GM21576 (cell line): Measurements from ENCODE around the gene MCF2L.

Experiments used
- ATAC-seq: cut with Tn5 transposase; IDR thresholded peaks from one replicate; pipeline ENCODE4 v1.9.1; 2021; ENCODE audit warnings: mild to moderate bottlenecking, moderate library complexity; ENCODE audit not compliant: unreplicated experiment

The MCF2L gene

DNA sequence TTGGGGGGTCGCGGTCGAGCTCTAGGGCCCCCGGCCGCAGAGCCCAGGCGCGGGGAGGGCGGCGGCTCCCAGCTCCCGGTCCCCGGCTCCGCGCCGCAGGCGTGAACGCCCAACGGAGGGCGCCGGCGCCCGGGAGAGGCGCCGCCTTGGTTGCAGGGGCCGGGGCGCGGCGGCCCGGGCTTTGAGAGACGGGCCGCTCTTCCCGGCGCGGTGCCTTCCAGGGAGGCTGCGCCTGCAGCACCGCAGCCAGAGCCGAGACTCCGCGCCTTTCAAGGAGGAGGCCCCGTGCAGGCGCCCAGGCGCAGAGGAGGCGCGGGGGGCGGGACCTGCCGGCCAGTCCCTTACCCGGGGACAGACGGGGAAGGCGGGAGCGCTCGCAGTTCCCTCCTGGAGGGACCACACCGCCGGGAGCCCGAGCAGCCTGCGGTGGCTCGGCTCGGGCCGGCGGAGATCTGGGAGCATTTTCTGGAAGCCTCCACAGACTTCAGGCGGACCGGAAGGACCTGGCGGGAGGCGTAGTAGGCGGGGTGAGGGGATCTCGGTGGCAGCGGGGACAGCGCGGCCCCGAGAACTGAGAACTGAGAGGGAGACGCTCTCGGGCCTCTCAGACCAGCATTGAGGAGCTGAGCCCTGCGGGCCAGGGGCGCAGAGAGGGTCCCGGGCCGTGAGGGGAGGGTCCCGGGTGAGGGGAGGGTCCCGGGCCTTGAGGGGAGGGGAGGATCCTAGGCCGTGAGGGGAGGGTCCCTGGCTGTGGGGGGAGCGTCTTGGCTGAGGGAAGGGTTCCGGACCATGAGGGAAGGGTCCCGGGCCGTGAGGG, 25.5 kb upstream of the MCF2L start:
- ATAC-seq = no peak

GRCh38 chr13:112947796-112948195, 21.2 kb upstream of the MCF2L start:
- no peak for ATAC-seq

DNA sequence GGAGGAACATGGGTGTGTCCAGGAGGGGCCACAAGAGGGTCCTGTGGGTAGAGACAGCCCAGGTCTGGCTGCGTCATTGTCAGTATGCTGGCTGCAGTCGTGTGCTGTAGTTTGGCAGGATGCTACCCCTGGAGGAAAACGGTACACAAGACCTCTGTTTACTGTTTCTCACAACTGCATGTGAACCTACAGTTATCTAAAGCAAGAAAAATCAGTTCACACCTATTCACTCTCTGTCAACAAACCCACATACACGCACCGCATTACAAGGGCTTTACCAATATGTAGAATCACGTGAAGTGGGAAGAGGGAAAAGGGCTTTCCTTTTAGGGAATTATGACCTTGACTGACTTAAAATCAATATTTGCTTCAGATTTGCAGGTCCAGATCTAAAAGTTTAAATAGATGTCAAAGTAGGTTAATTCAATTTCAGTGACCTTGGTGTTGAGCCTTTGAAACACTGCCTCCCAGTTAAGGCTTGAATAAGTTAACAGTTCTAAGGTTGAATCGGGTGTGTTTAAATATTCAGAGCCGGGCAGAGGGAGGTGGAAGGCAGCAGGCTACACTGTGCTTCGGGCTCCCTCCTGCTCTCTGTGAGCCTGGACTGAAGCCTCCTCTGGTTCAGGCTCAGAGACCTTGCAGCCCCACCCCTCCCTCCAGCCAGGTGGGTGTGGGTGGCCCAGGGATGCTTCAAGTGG, 17.2 kb upstream of the MCF2L start:
- ATAC-seq = no peak

DNA sequence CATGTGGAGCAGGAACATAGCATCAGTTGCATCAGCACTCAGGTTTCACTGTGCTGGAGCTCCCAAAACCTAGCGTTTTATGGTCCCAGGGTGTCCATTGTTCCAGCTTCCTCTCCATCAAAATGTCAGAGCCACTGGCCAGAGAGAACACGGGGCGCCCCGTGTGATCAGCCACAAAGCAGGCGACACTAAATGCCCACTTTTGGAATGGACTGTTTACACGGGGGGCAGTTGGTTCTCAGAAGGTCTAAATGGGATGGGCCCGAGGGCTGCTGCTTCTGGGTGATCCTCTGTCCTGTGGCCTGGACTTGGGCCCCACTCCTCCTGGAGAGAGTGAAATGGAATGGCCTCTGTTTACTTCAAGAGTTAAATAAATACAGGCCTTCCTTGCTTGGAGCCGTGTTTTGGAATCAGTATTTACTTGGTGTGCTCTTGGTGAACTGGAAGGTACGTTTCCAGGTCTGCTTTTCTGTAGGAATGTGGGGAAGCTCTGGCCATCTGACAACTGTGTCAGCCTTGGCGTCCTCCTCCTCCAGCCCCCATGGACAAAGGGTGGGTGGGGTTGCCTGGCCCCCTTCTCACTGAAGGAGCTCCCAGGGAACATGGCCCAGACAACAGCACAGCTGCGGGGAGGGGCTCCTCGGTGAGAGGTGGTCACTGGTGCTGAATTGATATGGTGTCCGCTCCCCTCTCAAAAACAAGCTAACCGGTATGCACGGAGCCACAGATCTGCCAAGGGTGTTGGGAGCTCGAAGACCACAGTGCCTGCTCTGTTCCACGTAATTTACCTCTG, 16.1 kb upstream of the MCF2L start:
- no peak for ATAC-seq

- no peak for ATAC-seq
Observed at GRCh38 chr13:112953591-112954487, 15.2 kb upstream of the MCF2L start.

DNA sequence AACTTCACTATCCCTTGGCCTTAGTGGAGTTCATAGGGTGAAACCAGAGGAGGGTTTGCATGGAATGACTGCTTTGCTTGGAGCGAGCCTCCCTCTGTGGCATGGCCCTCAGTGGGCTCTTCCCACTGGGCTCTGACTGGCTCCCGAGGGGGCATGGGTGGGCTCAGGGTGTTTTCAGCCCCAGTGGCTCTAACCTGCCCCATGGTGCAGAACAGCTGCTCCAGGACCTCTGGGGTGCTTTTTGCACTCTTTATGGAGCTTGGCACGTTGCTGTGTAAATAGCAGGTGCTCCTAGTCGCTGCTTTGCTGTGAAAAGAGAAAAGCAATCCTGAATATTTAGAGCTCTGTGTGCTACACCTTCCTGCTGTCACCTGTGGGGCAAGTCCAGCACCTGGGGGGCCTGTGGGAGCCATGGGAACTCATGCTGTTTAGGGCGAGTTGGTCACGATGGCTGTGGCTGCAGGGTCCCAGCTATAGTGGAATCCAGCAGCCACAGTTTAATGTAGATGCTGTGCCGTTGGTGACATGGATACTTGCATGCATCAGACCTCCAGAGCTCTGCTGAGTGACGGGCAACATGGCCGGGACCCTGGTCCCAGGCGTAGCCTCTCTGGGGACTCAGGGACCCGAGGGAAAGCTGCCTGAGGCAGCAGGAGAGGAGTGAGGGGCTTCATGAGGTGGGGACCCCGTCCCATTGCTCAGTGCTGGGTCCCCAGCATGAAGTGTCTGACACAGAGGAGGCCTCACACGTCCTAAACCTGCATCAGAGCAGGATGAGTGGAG, 14.3 kb upstream of the MCF2L start:
- no peak for ATAC-seq

- no peak for ATAC-seq
Observed at GRCh38 chr13:112955271-112955937, 13.6 kb upstream of the MCF2L start.

DNA sequence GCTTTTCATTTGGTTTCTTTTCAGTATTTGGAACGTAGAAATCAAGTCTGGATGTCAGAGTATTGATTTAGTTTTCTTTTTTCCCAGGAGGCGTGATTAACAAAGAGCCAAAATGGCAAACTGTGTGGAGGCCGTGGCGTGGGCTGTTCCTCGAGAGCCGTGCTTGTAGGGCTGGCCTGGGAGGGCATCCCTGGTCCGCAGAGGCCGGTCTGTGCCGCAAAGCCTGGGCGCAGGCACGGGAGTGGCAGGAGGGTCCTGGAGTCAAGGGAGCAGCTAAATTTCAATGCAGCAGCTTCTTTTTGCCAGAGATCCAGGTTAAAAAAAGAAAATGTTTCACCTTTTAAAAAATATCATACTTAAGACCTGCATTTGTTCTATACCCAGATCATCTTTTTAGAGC, 13.1 kb upstream of the MCF2L start:
- no peak for ATAC-seq

- no peak for ATAC-seq
Observed at GRCh38 chr13:112956571-112957294, 12.3 kb upstream of the MCF2L start.

- no peak for ATAC-seq
Observed at GRCh38 chr13:112957295-112957677, 11.7 kb upstream of the MCF2L start.

- no peak for ATAC-seq
Observed at GRCh38 chr13:112958127-112958989, 10.7 kb upstream of the MCF2L start.

DNA sequence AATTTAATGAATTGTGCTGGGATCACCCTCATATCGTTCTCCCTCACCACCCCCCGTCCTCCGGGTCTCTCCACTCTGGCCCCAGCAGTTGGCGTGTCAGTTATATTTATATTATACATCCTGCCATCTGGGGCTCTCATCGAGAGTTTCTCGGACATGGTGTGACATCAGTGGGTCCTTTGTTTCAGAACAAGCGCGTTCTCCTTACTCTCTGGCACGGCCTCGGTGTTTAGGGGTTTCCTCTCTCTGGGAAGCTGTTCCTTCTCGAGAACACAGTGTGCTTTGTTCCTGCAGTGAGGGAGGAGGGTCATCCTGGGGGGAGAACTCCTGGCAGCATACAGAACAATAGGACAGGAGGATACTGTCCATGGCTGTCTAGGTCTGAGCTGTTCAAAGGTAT, 9.8 kb upstream of the MCF2L start:
- no peak for ATAC-seq

DNA sequence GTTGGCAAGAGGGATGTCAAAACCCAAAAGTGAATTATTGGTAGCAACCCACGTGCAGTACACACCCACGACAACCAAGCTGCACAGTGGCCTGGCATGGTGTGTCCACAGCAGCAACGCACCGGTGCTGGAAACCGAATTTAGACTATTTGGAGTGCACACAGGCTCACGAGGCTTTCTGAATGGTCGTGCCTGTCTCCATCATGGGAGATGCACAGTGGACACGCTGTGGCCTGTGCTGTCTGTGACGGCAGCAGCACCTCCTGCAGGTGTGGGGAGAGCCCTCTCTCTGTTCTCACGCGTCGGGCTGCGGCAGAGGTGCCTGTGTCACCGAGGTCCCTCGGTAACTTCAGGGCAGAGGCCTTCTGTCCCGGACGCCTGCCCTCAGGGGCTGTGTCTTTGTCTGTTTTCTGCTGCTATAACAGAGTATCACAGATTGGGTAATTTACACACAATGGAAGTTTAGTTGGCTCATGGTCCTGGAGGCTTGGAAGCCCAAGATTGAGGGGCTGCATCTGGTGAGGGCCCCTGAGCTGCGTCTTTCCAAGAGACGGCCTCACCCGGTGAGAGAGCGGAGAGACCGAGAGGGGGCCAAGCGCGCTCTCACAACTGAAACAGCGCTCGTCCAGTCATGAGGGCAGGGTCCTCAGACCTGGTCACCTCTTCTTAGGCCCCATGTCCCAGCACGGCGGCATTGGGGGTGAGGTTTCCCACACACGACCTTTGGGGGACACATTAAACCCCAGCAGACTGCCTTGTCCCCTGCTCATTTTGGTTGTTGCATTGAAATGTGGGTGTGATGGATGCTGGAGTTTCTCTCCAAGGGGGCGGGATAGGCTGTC, 9.1 kb upstream of the MCF2L start:
- ATAC-seq = no peak

DNA sequence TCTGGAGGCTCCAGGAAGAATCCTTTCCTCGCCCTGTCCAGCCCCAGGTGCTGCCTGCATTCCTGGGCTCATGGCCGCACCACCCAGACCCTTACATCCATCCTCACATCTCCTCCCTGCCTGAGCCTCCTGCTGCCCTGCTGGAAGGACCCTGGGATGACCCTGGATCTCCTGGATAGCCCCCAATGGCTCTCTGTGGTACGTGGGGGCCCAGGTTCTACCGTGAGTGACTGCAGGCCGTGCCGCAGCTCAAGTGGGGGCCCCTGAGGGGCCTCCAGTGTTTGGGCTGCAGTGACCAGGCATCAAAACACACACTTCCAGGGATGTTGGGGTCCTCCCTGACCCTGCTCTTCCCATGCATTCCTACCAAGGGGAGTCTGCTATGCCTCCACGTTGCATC, 8.3 kb upstream of the MCF2L start:
- no peak for ATAC-seq

DNA sequence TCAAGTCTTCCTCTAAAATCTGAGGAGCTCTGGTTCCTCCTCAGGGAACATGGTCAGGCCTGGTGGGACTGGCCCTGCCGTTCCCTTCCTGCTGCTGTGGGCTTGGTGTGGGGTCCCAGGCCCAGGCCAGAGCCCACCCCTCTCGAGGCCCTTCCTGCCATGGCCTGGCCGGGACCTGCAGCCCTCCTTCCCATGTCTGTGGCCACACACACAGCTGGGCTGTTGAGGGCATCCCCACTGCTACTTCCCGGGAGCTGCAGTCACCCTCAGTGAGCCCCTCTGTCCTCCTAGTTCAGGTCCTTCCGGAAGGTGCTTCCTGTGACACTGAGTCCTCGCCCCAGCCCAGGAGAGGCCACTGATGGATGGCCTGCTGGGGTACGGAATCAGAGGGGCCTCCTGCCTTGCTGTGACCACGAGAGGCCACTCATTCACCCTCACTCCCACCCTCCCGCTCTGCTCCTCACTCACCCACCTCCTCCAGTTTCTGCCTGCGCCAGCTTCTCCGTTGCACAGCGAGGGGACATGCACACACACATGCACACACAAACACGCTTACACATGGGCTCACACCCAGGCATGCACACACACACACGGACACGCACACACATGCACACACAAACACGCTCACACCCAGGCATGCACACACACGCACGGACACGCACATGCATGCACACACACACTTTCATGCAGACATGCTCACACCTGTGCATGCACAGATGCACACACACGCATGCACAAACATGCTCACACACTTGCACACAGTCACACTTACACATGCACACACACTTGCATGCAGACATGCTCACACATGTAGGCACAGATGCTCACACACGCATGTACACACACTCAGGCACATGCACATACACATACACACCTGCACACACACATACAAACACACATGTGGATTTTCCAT, 7.3 kb upstream of the MCF2L start:
- ATAC-seq = no peak

DNA sequence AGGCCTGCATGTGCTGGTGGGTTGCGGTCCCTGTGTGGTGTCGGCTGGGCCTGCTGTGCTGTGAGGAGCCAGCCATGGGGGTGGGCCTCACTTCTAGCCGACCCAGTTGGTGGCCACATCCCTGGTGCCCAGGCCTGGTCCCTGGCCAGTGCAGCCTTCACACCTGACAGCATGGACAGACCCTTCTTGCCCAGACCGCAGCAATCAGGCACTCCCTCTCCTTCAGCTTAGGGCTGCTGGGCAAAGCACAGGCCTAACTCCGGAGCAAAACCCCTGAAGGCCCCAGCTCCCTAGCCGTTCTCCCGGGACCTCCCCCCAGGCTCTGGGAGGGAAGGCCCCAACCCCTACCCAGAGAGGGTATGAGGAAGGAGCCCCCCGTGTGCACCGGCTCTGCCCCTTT, 6.6 kb upstream of the MCF2L start:
- ATAC-seq = no peak
